Esophagus muscularis mucosa (tissue), 4 donors: ENCODE measurements around the gene DOCK3.

Source experiments
- CTCF ChIP-seq, 3 experiments: fragments of 200-600 bp in 2 of 3; fragments of 450-650 bp in 1 of 3; sonication (generic) in 2 of 3; IDR thresholded peaks; one replicate each; pipeline ENCODE4 v1.5.1; 2017 to 2019; ENCODE audit warnings: antibody characterized with exemption in 3 of 3, mild to moderate bottlenecking in 2 of 3, moderate library complexity in 1 of 3
- EP300 ChIP-seq: sonication (generic); formaldehyde crosslinking; IDR thresholded peaks from one replicate; pipeline ENCODE4 v1.6.1; 2017; ENCODE audit warnings: antibody characterized with exemption
- POLR2A ChIP-seq: fragments of 450-650 bp; IDR thresholded peaks from one replicate; pipeline ENCODE4 v1.6.1; 2017; ENCODE audit warnings: antibody characterized with exemption, moderate library complexity, mild to moderate bottlenecking, low read depth
- POLR2AphosphoS5 ChIP-seq, 2 donors: sonication (generic); formaldehyde crosslinking; IDR thresholded peaks; one replicate each; pipeline ENCODE4 v1.6.1; 2017; ENCODE audit warnings: antibody characterized with exemption in 2 of 2

GRCh38 chr3:51269466-51269865, 594.7 kb downstream of the DOCK3 start:
- TF ChIP-seq CTCF (IDR thresholded peaks at IDR 0.05), result no peak
- no peak for TF ChIP-seq POLR2A
- TF ChIP-seq POLR2AphosphoS5 (IDR thresholded peaks at IDR 0.05), result no peak
- no peak for TF ChIP-seq EP300
